ENCODE results near the gene SYDE2.
"Not testable (repeated sequence)": the region's sequence is repeated elsewhere in the genome, so short reads cannot be mapped to it uniquely, and the experiment has no call there.

SYDE2 gene

DNA sequence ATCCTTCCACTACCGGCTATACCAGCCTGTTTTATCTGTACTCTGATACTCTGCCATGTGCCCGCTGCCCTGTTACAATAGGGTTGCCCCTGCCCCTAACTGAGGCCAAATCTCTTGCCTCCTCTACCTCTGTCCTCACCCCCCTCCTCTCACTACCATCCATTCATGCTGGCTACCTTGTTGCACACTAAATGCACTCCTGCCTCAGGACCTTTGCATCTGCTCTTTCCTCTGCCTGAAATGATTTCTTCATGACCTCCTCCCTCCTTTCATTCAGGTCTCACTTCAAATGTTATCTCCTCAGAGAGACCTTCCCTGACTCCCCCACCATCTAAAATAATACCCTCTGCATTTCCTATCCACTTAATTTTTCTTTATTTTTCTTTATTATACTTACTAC lies 7.7 kb upstream of the SYDE2 start:
- DNase-seq: no peak

DNA sequence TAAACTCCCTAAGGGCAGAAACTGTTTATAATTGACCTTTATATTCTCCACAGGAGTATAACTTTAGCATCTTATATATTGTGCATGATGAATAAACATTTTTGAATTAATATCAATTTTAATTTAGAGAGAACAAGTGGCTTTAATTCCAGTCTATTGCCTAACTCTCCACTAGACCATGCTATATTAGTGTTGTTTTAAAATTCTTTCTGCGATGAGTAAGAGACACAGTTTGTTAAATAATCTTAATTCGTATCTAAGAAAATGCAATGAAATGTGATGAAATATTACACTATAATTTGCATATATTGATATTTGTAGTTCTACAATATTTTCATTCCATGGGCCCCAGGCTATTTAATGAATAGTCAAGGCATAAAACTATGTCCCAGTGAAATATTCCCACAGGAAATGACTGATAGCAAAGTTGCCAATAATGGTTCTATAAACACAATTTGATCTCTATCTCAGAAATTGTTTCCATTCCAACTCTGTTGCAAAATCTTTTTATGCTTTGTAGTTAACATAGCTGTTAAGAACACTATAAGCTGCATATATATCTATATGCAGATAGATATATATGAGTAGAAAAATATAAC lies 2.9 kb upstream of the SYDE2 start:
- no peak for DNase-seq

DNA sequence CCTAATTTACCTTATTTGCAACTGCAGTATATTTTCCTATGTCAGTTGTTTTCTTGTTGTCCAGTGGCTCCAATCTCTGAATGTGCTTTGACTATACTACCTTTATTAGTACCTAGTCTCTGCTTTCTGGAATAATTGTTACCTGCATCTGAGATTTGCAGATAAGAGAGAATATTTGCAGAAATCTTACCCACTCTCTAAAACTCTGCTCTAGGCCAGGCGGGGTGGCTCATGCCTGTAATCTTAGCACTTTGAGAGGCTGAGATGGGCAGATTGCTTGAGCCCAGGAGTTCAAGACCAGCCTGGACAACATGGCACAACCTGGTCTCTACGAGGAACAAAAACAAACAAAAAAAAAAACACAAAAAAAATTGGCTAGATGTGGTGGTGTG lies 2.0 kb upstream of the SYDE2 start:
- DNase-seq: no peak

DNA sequence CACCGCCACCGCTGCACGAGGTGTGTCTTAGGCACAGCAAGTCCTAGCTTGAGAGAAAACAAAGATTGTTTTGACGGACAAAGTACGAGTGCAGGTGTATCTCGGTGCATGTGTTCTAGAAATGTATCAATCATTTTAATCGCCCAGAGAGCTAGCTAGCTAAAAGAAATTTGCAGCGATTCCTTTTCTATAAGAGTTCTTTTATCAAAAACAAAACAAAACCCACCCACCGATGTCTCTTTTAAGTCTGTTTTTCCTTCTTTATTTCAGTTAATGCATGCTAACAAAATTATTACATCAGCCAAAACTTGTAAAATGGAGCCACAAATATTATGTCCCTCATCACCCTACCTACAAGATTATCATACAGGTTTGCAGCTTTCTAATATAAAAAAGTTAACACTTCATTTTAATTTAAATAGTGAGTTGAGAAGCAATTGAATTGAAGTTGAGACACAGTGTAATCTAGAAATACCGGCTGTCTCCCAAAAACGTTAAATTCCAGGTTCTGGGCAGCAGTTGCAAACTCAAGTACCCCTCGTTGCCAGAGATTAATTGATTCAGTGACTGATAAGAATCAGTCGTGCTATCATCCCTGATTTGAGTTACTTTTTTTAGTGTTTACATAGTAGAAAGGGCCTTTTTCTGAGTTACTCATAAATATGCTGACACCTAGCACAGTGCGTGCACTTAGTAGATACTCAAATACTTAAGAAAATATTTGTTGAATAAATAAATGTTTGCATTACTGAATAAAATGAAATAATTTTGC lies 1.5 kb upstream of the SYDE2 start:
- no peak for DNase-seq

DNA sequence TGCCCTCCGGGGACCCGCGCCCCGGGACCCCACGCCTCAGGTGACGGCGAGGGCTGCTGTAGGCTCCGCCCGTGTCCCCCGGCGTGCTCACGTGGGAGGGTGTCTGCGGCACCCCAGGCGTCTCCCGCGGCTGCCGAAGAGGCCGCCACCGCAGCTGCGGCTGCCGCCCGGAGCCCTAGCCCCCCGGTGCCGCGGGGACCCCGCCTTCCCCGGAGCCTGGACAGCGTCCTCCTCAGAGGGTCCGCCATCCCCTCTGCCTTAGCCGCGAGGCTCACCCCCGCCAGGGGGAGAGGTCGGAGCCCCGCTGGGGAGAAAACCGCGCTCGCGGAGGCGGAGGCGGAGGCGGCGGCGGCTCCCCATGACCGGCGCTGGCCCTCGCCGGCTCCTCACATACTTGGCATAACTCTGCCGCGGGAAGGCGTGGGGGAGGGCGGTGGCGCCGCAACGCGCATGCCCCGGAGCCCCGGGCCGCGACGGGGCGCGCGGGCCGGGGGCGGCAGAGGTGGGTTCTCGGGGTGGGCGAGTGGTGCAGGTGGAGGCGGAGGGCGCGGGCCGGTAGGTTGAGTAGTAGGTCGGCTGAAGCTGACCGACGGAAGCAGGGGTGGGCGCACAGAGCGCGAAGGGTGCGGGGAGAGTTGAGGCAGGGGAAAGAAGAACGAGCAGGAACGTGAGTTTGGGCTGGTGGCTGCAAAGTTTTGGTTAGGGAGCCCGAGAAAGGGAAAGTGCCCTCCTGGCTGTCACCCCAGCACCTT lies 700 bp upstream of the SYDE2 start:
- peak; percentile 54 for DNase-seq

DNA sequence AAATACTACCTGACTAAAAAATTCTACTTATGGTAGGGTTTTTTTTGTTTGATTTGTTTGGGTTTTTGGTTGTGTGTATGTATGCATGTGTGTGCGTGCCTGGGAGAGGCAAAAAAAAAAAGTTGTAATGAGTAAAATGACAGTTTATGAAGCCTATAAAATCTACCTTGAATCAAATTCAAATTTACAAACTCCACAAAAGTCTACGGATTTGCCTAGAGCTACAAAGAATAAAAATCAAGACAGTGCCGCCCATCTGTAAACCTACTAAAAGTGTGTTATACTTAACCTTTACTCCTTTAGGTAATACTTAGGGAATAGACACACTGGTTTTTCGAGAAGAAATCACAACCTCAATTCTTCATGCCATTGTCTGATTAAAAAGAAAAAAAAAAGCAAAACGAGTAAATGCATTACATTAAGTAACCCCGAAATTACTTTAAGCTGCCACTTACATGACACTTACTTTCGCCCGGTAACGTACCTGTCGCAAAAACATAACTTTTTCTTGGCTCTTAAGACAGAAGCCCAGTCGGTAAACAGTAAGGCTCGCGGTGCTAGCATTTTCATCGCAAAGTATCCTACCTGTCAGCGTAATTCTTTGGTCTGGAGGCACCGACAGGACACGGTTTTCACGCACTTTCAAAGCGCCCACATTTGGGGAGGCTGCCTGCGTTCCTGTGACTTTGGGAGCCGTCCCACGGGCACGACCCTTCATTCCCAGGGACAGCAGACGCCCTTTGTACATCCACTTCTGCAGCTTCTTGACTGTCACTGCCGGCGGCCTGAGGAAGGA lies 951 bp downstream of the SYDE2 start:
- DNase-seq: peak; percentile 19

DNA sequence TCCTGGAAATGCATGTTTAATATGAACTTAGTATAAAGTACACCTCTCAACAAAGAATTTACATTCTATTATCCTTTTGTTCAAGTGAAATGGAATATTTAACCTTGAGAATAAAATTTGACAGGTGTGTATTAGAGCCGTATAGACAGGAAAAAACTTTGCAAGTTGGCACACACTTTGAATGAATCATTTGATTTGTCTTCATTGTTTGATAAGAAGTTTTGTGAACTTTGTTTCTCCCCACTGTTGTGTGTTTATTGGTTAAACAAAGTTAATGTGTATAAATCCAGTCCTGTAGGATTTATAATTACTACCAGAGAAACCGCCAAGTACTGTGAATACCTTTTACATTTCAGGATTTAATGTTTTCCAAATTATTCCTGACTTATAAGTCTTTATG lies 2.0 kb downstream of the SYDE2 start:
- DNase-seq: no peak

DNA sequence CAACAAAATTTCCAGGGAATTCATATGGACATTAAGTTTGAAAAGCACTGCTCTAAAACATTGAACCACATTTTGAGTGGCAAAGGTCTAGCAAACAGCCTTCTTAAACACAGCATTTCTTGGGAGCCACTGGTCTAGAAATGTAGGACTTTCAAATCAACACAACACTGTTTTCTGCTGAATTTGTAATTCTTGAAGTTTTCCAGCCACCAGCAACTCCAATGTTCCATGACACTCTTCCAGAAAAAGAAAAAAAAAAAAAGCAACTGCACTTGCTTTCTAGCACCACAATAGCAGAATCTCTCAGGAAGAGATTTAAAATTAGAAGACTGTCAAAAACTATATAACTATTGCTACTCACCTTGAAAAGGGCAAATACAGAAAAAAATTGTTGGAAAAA lies 4.5 kb downstream of the SYDE2 start:
- DNase-seq: no peak

DNA sequence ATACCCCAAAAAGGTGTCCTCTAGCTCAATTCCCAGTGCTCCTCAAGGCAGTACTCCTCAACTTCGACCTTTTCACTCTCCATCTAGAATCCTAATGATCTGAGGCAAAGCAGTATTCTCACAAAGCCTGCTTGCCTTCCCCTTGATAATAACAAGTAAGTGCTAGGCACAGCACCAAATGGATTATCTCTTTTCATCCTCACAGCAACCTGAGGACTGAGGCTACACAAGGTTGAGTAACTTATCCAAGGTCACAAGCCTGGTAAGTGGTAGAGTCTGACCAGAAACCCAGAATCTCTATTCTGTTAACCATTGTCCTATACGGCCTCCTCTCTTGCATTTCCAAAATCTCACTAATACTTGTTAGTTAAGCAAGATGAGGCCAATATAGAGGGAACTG lies 5.1 kb downstream of the SYDE2 start:
- no peak for DNase-seq

DNA sequence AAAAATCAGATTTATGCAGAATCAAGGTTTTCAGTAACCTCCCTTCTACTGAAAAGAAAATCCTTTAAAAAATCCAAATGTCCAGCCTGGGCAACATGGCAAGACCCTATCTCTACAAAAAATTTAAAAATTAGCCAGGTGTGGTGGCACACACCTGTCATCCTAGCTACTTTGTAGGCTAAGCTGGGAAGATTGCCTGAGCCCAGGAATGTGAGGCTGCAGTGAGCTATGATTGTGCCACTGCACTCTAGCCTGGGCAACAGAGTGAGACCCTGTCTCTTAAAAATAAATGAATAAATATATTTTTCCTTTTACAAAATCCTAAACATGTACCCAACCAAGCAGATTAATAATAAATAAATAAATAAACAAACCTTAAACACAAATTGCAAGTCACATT lies 8.7 kb downstream of the SYDE2 start:
- not testable (repeated sequence) for DNase-seq

DNA sequence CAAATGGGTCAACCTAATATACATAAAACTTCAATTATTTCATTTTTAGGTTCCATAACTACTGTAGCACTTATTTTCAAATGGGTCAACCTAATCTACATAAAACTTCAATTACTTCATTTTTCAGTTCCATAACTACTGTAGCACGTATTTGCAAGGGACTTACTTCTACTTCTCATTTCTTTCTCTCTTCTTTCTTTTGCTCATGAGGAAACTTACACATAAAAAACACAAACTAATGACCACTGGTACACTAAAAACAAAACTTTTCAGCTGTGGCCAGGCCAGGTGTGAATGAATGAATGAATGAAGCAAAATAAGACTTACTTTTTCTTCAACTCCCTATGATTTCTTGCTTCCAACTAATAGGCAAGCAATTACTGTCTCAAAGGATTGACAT lies 11.7 kb downstream of the SYDE2 start:
- no peak for DNase-seq

DNA sequence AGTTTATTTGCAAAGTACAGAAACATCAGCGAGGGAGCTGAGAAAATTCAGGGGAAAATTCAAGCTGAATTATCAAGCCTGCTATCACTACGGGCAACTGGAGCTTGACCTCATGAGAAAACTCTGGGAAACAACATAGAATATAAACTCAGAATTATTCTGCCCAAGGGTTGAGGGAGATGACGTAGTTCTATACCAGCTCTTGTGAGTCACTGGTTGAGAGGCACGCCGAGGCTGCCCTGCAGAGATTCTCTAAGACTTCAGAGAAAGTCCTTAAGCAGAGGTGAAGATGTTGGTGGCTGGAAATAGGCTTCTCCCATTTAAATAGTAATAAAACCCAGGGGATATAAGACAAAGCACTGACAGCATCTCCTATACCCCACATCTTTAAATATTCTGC lies 12.3 kb downstream of the SYDE2 start:
- DNase-seq: no peak

DNA sequence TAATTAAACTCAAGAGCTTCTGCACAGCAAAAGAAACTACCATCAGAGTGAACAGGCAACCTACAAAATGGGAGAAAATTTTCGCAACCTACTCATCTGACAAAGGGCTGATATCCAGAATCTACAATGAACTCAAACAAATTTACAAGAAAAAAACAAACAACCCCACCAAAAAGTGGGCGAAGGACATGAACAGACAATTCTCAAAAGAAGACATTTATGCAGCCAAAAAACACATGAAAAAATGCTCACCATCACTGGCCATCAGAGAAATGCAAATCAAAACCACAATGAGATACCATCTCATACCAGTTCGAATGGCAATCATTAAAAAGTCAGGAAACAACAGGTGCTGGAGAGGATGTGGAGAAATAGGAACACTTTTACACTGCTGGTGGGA lies 13.8 kb downstream of the SYDE2 start:
- DNase-seq: not testable (repeated sequence)

DNA sequence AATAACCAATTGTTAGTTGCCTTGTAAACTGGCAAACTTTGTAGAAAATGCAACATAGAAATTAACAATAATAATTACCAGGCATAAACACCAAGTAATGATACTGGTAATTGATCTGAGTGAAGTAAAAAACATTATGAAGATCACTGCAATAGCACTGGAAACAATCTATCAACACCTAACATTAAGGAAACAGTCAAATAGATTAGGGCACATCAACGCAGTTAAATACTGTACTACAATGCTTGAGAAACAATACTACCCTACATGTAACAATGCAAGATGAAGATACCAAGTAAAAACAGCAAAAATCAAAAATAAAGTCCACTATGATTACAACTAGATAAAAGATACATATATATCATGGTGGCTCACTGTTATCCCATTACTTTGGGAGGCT lies 16.6 kb downstream of the SYDE2 start:
- DNase-seq: no peak

DNA sequence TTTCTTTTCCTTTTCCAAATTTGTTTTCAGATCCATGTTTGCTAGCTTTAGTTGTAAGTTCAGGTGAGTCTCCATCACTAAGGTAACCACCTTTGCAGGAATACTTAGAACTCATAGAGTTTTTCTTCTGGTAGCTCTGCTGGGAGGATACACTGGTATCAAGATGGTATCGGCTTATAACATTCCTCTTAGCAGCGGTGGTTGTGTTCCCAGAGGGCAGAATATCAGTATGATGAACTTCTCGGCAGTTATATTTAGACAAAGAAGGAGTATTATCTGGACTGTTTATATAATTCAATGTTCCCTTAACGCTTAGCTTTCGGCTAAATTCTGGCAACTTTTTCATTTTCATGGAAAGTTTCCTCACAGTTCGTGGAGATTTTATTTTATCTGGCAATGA lies 18.1 kb downstream of the SYDE2 start:
- DNase-seq: no peak

DNA sequence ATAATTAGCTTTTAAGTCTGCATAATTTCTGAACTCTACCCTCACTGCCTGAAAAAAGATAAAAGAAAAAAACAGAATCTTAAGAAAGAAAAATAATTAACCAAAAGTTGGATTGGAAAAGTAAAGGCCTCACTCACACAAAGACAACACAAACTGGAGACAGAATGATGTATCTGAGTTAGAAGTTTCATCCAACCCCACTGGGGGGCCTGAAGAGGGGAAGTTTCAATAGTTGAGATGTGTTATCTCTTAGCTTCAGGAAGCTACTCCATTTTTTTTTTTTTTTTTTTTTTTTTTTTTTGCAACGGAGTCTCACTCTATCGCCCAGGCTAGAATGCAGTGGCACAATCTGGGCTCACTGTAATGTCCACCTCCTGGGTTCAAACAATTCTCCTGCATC lies 19.9 kb downstream of the SYDE2 start:
- no peak for DNase-seq

DNA sequence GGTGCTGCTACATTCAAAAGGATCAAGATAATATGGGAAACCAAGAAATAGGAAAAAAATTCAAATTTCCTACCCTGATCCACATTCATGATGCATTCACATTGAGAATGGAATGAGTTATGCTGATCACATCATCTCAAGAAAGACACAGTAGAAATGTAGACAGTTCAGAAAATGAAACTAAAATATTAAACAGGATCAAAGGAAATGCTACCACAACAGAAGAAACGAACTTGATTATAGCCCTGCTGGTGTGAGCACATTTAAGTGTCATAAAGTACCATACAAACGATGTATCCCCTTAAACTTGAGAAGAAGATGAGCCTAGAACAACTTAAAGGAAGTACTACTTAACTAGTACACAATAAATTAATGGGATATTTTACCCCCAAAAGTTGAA lies 21.3 kb downstream of the SYDE2 start:
- DNase-seq: no peak

DNA sequence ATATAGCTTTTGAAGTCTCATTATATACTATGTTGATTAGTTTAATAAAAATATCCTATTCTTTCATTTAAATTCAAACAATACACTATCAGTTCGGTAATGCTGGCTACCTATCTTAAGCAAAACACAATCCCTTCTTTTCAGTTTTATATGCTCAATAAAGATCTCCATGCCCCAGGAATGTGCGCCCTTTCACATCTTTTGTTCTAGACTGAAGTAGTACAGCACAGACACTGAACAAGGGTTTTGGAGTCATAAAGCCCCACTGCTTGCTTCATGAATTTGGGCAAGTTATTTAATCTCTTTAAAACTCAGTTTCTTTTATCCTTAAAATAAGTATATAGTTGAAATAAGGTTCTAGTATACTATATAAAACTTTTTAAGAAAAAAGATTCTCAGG lies 22.4 kb downstream of the SYDE2 start:
- DNase-seq: no peak

DNA sequence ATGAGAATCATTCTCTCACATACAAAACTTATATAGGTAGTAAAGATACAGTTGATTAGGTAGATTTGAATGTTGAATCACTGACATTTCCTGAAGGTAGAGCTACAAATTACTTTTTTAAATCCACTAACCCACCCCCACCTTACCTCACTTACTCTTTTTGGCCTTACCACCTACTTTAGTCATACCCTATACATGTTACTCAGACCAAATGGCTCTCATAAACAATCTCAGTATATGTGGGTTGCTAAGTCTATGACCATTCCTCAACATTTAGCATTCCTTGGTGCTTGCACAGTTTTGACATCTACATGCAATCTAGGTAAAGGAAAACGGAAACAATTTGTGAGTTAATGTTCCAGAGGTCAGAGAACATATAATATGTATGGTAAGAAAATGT lies 26.3 kb downstream of the SYDE2 start:
- no peak for DNase-seq

DNA sequence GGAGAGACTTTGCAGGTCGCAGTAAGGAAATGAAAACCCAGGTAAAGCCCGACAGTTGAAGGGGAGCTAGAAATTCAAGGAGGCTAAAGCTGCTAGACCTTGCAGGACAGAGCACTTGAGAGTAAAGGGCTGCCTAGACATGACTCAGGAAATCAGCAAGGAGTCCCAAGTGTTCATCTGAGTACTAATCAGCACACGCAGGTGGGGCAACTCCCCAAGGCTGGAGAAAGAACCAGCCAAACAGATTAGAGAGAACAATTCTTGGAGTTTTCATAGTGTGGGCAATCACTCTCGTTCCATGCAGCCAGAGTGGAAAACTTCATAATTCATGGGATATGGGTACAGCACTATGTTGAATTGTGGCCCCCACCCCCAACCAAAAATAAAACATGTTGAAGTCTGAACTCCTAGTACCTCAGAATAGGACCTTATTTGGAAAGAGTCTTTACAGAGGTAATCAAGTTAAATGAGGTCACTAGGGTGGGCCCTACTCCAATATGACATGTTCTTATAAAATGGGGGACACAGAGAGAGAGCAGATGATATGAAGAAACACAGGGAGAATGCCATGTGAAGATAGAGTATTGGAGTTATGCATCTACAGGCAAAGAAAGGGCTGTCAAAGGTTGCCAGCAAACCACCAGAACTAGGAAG lies 28.0 kb downstream of the SYDE2 start:
- DNase-seq: no peak

DNA sequence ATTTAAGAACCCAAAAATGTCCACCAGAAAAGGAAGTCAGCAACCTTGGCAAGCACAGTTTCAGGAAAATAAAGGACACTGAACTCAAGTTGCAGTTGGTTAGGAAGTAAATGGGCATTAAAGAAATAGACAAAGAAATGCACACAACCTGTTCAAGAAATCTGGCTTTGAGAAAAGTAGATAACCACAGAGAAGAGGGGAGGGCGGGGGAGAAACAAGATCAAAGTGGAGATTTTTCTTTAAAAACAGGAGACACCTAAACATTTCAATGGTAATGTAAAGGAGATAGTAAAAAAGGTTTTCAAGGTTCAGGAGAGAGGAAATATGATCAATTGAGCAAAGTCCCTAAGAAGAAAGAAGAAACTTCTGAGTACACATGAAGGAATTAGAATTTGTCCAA lies 29.1 kb downstream of the SYDE2 start:
- no peak for DNase-seq

DNA sequence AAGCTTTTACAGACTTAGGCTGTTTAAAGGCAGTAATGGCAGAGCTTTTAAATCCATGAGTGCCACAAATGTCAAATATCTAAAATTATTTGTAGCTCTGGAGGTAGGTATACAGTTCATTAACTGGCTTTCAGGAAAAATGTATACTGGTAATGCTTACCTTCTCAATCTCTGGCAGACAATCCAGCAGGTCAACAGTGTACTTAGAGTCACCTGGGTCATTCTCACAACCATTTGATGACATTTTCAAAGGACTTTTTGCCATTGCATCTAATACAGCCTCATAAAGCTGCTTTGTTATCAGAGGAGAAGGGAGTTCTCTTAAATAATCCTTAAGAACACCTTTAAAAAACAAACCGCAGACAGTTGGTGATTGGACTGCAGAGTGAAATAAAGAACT lies 31.9 kb downstream of the SYDE2 start:
- DNase-seq: no peak

DNA sequence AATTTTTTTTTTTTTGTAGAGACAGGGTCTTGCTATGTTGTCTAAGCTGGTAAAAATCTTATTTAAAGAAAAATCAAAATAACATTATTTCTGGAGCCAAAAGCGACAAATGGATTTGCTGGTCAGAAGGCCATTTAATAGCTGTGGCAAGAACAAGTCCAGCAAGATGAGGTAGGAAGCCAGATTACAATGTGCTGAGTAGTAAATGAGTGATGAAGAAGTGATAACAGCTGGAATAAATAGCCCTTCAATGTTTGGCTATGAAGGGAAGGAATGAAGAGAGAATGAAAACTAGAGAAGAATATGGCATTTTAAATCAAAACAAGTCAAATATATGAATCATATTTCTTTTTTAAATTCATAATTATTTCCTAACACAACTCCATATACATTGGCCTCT lies 34.5 kb downstream of the SYDE2 start:
- no peak for DNase-seq

All from stimulated activated CD4-positive, alpha-beta T cell treated with anti-CD3 and anti-CD28 coated beads, Interleukin-4, amount 100 ng/mL, for 24 hours (primary cell).